K562 (cell line): ENCODE data around the gene RPS19BP1. TPM values are rescaled to one million over a fixed set of nuclear protein-coding genes. Genes with fewer than 3 reads are reported as not detected.

Source experiments
- ATF3 ChIP-seq, 2 experiments: fragments of 450-650 bp in 1 of 2; sonication (generic) in 1 of 2; formaldehyde crosslinking in 1 of 2; IDR thresholded peaks in 1 of 2; conservative IDR thresholded peaks in 1 of 2; 2 replicates each; pipeline versions ENCODE4 v1.6.1 to v1.8.1; 2016 to 2023; ENCODE audit warnings: mild to moderate bottlenecking in 2 of 2, moderate library complexity in 2 of 2, inconsistent platforms in 1 of 2, missing genetic modification reagents in 1 of 2
- CREB3 ChIP-seq: fragments of 450-650 bp; conservative IDR thresholded peaks from 2 replicates; pipeline ENCODE4 v1.6.1; 2016; ENCODE audit warnings: missing genetic modification characterization, low read depth, mild to moderate bottlenecking, missing compliant biosample characterization, moderate library complexity
- KAT7 ChIP-seq: sonication (generic); formaldehyde crosslinking; IDR thresholded peaks from 2 replicates; pipeline ENCODE4 v1.8.0; 2022; ENCODE audit warnings: missing genetic modification reagents, mild to moderate bottlenecking, borderline replicate concordance
- PKNOX1 ChIP-seq: fragments of 450-650 bp; IDR thresholded peaks from 2 replicates; pipeline ENCODE4 v1.6.1; 2016
- PYGO2 ChIP-seq: fragments of 450-650 bp; IDR thresholded peaks from 2 replicates; pipeline ENCODE4 v1.6.1; 2016; ENCODE audit warnings: mild to moderate bottlenecking, missing genetic modification characterization, moderate library complexity, missing compliant biosample characterization
- SPI1 ChIP-seq: IDR thresholded peaks from 2 replicates; pipeline ENCODE4 v1.6.1; 2011; ENCODE audit warnings: low read depth, low read length, control low read depth, borderline replicate concordance
- ZBTB2 ChIP-seq: fragments of 450-650 bp; IDR thresholded peaks from 2 replicates; pipeline ENCODE4 v1.6.1; 2016; ENCODE audit warnings: antibody characterized with exemption
- ZBTB40 ChIP-seq, 2 experiments: fragments of 450-650 bp in 1 of 2; sonication (generic) in 1 of 2; formaldehyde crosslinking in 1 of 2; IDR thresholded peaks; 2 replicates each; pipeline versions ENCODE4 v1.7.1 to v1.9.0; 2016 to 2022; ENCODE audit warnings: inconsistent platforms in 1 of 2, mild to moderate bottlenecking in 1 of 2, missing genetic modification reagents in 1 of 2
- ZNF639 ChIP-seq, 2 experiments: fragments of 200-800 bp in 1 of 2; sonication (Bioruptor generic) in 1 of 2; sonication (generic) in 1 of 2; formaldehyde crosslinking in 1 of 2; IDR thresholded peaks in 1 of 2; conservative IDR thresholded peaks in 1 of 2; 2 replicates each; pipeline versions ENCODE4 v1.5.0 to v1.6.1; 2016 to 2020; ENCODE audit warnings: missing compliant biosample characterization in 1 of 2, missing genetic modification characterization in 1 of 2, missing genetic modification reagents in 1 of 2
- polyA plus RNA-seq, 8 experiments: library from polyadenylated mRNA; depleted of rRNA in 4 of 8; stranded (reverse) in 5 of 8; unstranded in 3 of 8; fragments of >200 nt; fragmentation: Nextera tagmentation in 2 of 8; fragmentation: Illumina TruSeq in 1 of 8; extraction: Ambion mirVana in 2 of 8; extraction: Trizol in 1 of 8; gene quantifications; 2 replicates each; pipeline versions ENCODE4 v1.2.1 to v1.2.3, GENCODE V29; 2011 to 2014; ENCODE audit warnings: inconsistent platforms in 1 of 8, missing spikeins in 1 of 8
- total RNA-seq, 7 experiments: library from RNA; depleted of rRNA in 6 of 7; stranded (reverse); fragments of >200 nt in 6 of 7; fragmentation: Illumina TruSeq in 2 of 7; extraction: Trizol in 2 of 7; gene quantifications; 2 replicates each; pipeline versions ENCODE4 v1.2.1 to v1.2.3, GENCODE V29; 2011 to 2021; ENCODE audit warnings: low replicate concordance in 1 of 7

RPS19BP1 gene
- total and polyA plus RNA-seq, 9 of the 15 experiments (the other 6 are each of a cell fraction or from before 2014, with no cell fraction given) = 3.0 to 223 (median 84.3) TPM

- TF ChIP-seq ZNF639 (CRISPR knock-in tag; conservative IDR thresholded peaks at IDR 0.05 in 1 of 2, IDR thresholded peaks at IDR 0.05 in 1 of 2) (no peak), ATF3 (IDR thresholded peaks at IDR 0.05) (no peak), ATF3 (CRISPR knock-in tag; conservative IDR thresholded peaks at IDR 0.05) (no peak), PYGO2 (no peak), CREB3 (no peak), SPI1 (no peak), PKNOX1 (no peak), KAT7 (CRISPR knock-in tag) (no peak), ZBTB40 (IDR thresholded peaks at IDR 0.05) (peak; percentile 94), ZBTB40 (CRISPR knock-in tag; IDR thresholded peaks at IDR 0.05) (no peak), ZBTB2 (0 out of 2 replicates have a peak, but pooled peaks have one; percentile 27)
Observed at GRCh38 chr22:39502109-39502788, 30.3 kb downstream of the RPS19BP1 start, which contains the start of gene MIEF1 (continued).
